B cell (primary cell): ENCODE results near the gene PCYOX1L. TPM values are rescaled to one million over a fixed set of nuclear protein-coding genes. Genes with fewer than 3 reads are reported as not detected.

Experiments used
- ATAC-seq: fragments of 200-7000 bp; cut with Tn5 transposase; one replicate; pipeline ENCODE4 v1.10.0; 2021; ENCODE audit warnings: low read depth, mild to moderate bottlenecking, moderate number of reproducible peaks, moderate library complexity
- CTCF ChIA-PET: fragments of 350-600 bp; sonication (Branson Sonifier 250); formaldehyde crosslinking; loops from one replicate; lab custom pipeline; 2021; ENCODE audit warnings: antibody characterized with exemption, inconsistent platforms; lab: Charles Lee
- POLR2A ChIA-PET: fragments of 350-600 bp; sonication (Branson Sonifier 250); formaldehyde crosslinking; loops from one replicate; lab custom pipeline; 2021; ENCODE audit warnings: antibody characterized with exemption; lab: Charles Lee
- DNase-seq: peaks from one replicate; pipeline ENCODE4 v3.0.0; 2013
- H2AFZ ChIP-seq: 2 replicates; pipeline ENCODE4 v1.6.1; 2012; ENCODE audit warnings: mild to moderate bottlenecking, low read depth, low read length; ENCODE audit not compliant: insufficient read depth, poor library complexity, severe bottlenecking
- H3K27ac ChIP-seq, 2 donors: 1 replicate in 1 of 2; 2 replicates in 1 of 2; pipeline ENCODE4 v1.5.1; 2012 to 2013; ENCODE audit warnings: low read length in 2 of 2, mild to moderate bottlenecking in 2 of 2, moderate library complexity in 1 of 2
- H3K27me3 ChIP-seq, 4 experiments: fragments of 200-600 bp in 1 of 4; sonication (generic) in 1 of 4; replicated peaks in 1 of 4; 1 replicate in 2 of 4; 2 replicates in 2 of 4; pipeline versions ENCODE4 v1.6.1 to v1.7.0; 2013 to 2016; ENCODE audit warnings: low read length in 3 of 4, mild to moderate bottlenecking in 2 of 4, mixed read lengths in 1 of 4, moderate library complexity in 1 of 4; ENCODE audit not compliant: insufficient read depth in 4 of 4, control insufficient read depth in 3 of 4; ENCODE audit errors: control extremely low read depth in 1 of 4
- H3K36me3 ChIP-seq, 2 experiments: replicated peaks in 1 of 2; 1 replicate in 1 of 2; 2 replicates in 1 of 2; pipeline versions ENCODE4 v1.6.1 to v1.7.1; 2013; ENCODE audit warnings: low read length in 1 of 2; ENCODE audit not compliant: insufficient read depth in 2 of 2, control insufficient read depth in 1 of 2; ENCODE audit errors: control extremely low read depth in 1 of 2, extremely low read depth in 1 of 2
- H3K4me1 ChIP-seq, 2 donors: fragments of 200-600 bp in 1 of 2; sonication (generic) in 1 of 2; 1 replicate in 1 of 2; 2 replicates in 1 of 2; pipeline versions ENCODE4 v1.5.1 to v1.6.1; 2013 to 2017; ENCODE audit warnings: low read length in 2 of 2; ENCODE audit not compliant: control insufficient read depth in 2 of 2, insufficient read depth in 2 of 2
- H3K4me2 ChIP-seq: replicated peaks from 2 replicates; pipeline ENCODE3; 2012; ENCODE audit warnings: mild to moderate bottlenecking, low read depth, low read length; ENCODE audit not compliant: poor library complexity, severe bottlenecking
- H3K4me3 ChIP-seq, 5 experiments: fragments of 200-600 bp in 1 of 5; sonication (generic) in 1 of 5; 1 replicate in 3 of 5; 2 replicates in 2 of 5; pipeline versions ENCODE4 v1.5.1 to v1.7.0; 2011 to 2016; ENCODE audit warnings: low read length in 4 of 5, mild to moderate bottlenecking in 4 of 5, low read depth in 2 of 5, control low read depth in 1 of 5, moderate library complexity in 1 of 5; ENCODE audit not compliant: insufficient read depth in 1 of 5; ENCODE audit errors: control extremely low read depth in 1 of 5, extremely low read depth in 1 of 5
- H3K79me2 ChIP-seq: fragments of 200-600 bp; sonication (generic); one replicate; pipeline ENCODE4 v1.6.0; 2016; ENCODE audit warnings: low read length; ENCODE audit not compliant: control insufficient read depth, insufficient read depth
- H3K9ac ChIP-seq: fragments of 200-600 bp; sonication (generic); 2 replicates; pipeline ENCODE4 v1.6.1; 2017; ENCODE audit warnings: mild to moderate bottlenecking, low read length, moderate library complexity
- H3K9me3 ChIP-seq, 3 donors: one replicate each; pipeline versions ENCODE4 v1.6.1 to v1.7.1; 2013; ENCODE audit warnings: low read length in 2 of 3; ENCODE audit not compliant: control insufficient read depth in 2 of 3, insufficient read depth in 1 of 3; ENCODE audit errors: control extremely low read depth in 1 of 3
- H4K20me1 ChIP-seq: 2 replicates; pipeline ENCODE4 v1.6.0; 2012; ENCODE audit warnings: mild to moderate bottlenecking, low read length; ENCODE audit not compliant: insufficient read depth, control insufficient read depth, poor library complexity, severe bottlenecking
- H3K27ac Mint-ChIP-seq: one replicate; pipeline ENCODE4 v1.8.0; 2021; ENCODE audit warnings: mixed read lengths
- H3K27me3 Mint-ChIP-seq: one replicate; pipeline ENCODE4 v1.8.0; 2021; ENCODE audit warnings: mixed read lengths
- H3K4me1 Mint-ChIP-seq: one replicate; pipeline ENCODE4 v1.8.0; 2021; ENCODE audit warnings: mixed read lengths
- H3K4me3 Mint-ChIP-seq: one replicate; pipeline ENCODE4 v1.8.0; 2021; ENCODE audit warnings: mixed read lengths
- H3K9me3 Mint-ChIP-seq: one replicate; pipeline ENCODE4 v1.8.0; 2022; ENCODE audit warnings: mixed read lengths; ENCODE audit not compliant: insufficient read depth
- EZH2 ChIP-seq: IDR thresholded peaks from 2 replicates; pipeline ENCODE4 v1.6.1; 2012; ENCODE audit warnings: borderline replicate concordance, low read depth, mild to moderate bottlenecking, moderate library complexity, low read length; ENCODE audit not compliant: insufficient read depth, poor library complexity, severe bottlenecking
- WGBS: methylation state at CpG from one replicate; pipeline ENCODE4 v1.1.5; 2013; ENCODE audit warnings: missing lambda C conversion rate; ENCODE audit not compliant: insufficient coverage; 5-methylcytosine and 5-hydroxymethylcytosine counted together
- intact Hi-C: fragments of 100-400 bp; cut with micrococcal nuclease; formaldehyde crosslinking; loops from one replicate; pipeline ENCODE4 v1.10.0; 2022
- polyA plus RNA-seq: library from polyadenylated mRNA; depleted of rRNA; stranded (reverse); fragments of >200 nt; gene quantifications from 2 replicates; pipeline ENCODE4 v1.2.3, GENCODE V29; 2012
- total RNA-seq, 2 donors: library from RNA; stranded (reverse); fragments of 120-200 nt in 1 of 2; gene quantifications; 1 replicate in 1 of 2; 2 replicates in 1 of 2; pipeline versions ENCODE4 v1.2.3 to v1.2.4, GENCODE V29; 2013 to 2022
- TF ChIP-seq, protein P1 (sequence below): fragments of 200-600 bp; IDR thresholded peaks from one replicate; pipeline ENCODE4 v1.8.0; 2022; ENCODE audit warnings: antibody characterized with exemption, mild to moderate bottlenecking

PCYOX1L gene
- total and polyA plus RNA-seq, 2 donors (not counting 1 experiment from before 2014, with no cell fraction given): 11.7 to 19.4 TPM

DNA sequence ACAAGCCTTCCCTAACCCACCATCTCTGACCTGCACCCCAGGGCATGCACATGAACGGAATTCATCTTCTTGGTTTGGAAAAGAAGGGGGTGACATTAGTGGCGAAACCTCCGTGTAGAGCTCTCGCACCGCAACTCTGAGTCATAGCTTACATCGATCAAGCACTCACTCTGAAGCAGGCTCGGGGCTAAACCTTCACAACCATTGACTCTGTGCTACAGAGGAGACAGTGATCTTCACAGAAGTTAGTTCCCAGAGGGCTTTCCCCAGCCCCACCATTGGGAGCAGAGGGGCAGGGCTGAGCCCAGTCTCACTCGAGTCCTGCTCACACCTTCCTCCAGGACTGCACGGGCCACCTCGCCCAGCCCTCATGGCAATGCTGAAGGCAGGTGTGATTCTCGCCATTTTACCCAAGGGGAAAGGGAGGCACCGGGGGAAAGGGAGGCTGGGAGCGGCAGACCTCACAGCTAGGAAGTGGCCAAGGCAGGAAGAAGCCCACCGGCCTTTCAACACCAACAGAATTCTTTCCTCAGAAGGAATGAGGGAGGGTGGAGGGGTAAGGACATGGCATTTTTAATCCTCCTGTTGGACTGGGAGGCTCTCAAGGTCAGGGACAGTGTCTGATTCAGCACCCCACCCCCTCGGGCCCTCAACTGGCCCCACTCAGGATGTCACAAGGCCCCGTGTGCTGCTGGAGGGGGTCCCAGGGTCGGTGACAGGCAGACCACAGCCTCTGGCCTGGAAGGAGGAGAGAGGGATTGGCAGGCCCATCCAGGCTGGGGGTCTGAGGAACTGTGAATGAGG is 47.1 kb downstream of the PCYOX1L start:
- ChIA-PET CTCF (no interaction called here), POLR2A (no interaction called here)
- Histone ChIP-seq H3K4me1 (no peaks in the 10 kb centered on the region), H3K4me2 (no peak overlapping the region), H3K36me3 (no peaks in the 10 kb centered on the region), H3K9ac (no peak overlapping the region), H3K4me3 (no peak overlapping the region), H2AFZ (no peak overlapping the region), H3K79me2 (no peaks in the 10 kb centered on the region), H3K27me3 (peaks cover 0 to 2% (median 0%) of the 10 kb centered on the region in 4 experiments), H4K20me1 (no peaks in the 10 kb centered on the region), H3K9me3 (peaks cover 0 to 2% (median 0%) of the 10 kb centered on the region in 3 donors), H3K27ac (no peak overlapping the region)
- no peak for ATAC-seq
- 87% methylated on average over 10 of the region's 17 CpGs for WGBS
- no peak overlapping the region for H3K4me3 Mint-ChIP-seq
- H3K27me3 Mint-ChIP-seq: peaks cover 22% of the 10 kb centered on the region
- H3K9me3 Mint-ChIP-seq: no peaks in the 10 kb centered on the region
- no peak for DNase-seq
- TF ChIP-seq EZH2: no peak
- TF ChIP-seq, protein P1, sequence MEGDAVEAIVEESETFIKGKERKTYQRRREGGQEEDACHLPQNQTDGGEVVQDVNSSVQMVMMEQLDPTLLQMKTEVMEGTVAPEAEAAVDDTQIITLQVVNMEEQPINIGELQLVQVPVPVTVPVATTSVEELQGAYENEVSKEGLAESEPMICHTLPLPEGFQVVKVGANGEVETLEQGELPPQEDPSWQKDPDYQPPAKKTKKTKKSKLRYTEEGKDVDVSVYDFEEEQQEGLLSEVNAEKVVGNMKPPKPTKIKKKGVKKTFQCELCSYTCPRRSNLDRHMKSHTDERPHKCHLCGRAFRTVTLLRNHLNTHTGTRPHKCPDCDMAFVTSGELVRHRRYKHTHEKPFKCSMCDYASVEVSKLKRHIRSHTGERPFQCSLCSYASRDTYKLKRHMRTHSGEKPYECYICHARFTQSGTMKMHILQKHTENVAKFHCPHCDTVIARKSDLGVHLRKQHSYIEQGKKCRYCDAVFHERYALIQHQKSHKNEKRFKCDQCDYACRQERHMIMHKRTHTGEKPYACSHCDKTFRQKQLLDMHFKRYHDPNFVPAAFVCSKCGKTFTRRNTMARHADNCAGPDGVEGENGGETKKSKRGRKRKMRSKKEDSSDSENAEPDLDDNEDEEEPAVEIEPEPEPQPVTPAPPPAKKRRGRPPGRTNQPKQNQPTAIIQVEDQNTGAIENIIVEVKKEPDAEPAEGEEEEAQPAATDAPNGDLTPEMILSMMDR: no peak
- intact Hi-C loops: no loop called here
- H3K4me1 Mint-ChIP-seq: no peaks in the 10 kb centered on the region
- no peak overlapping the region for H3K27ac Mint-ChIP-seq

DNA sequence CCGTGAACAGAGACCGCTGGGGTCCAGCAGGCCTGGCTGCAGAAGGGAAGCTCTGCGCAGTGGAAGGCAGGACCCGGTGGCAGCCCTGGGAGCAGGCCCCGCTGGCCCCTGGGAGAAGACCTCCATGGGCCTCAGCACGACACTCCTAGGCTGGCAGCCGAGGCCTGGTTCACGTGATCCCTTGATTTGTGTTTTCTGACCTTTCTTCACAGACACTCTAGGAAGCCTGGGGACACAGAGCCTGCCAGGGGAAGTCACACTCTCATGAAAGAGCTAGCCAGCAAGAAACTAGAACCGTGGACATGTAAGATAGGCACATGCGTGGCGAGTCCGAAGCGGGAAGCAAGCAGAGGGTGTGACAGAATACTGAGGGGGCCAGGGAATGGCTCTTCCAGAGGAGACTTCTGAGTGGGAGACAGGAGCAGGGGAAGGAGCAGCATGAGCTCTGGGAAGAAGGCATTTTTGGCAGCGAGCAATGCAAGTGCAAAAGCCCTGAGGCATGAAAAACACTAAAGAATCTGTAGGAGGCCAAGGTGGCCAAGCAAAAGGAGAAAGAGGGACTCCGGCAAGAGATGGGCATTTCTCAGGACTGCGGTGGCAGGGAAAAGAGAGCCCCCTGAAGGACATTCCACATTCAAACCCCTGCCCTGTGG is 47.8 kb downstream of the PCYOX1L start:
- Histone ChIP-seq H3K79me2 (no peaks in the 10 kb centered on the region), H3K4me1 (no peaks in the 10 kb centered on the region), H2AFZ (no peak overlapping the region), H3K9me3 (peaks cover 0 to 2% (median 0%) of the 10 kb centered on the region in 3 donors), H3K4me2 (no peak overlapping the region), H3K27ac (no peak overlapping the region), H3K36me3 (no peaks in the 10 kb centered on the region), H3K9ac (no peak overlapping the region), H4K20me1 (no peaks in the 10 kb centered on the region), H3K27me3 (no peaks in the 10 kb centered on the region), H3K4me3 (no peak overlapping the region)
- no peak for DNase-seq
- Mint-ChIP-seq H3K9me3 (no peaks in the 10 kb centered on the region), H3K4me3 (no peak overlapping the region), H3K27ac (no peak overlapping the region), H3K27me3 (peaks cover 22% of the 10 kb centered on the region), H3K4me1 (no peaks in the 10 kb centered on the region)
- no peak for ATAC-seq
- CTCF ChIA-PET: no interaction called here
- intact Hi-C loops: no loop called here
- 89% methylated on average over 16 of the region's 16 CpGs for WGBS
- TF ChIP-seq EZH2: no peak
- POLR2A ChIA-PET: no interaction called here
